AG04450 (cell line): ENCODE data around the gene NDUFAF5. TPM values are rescaled to one million over a fixed set of nuclear protein-coding genes. Genes with fewer than 3 reads are reported as not detected.
A peak's percentile ranks its signal among the peaks of the same experiment; 100 is the strongest.

ENCODE experiments used
- CTCF ChIA-PET: fragments of 300-600, 350-600 bp; formaldehyde crosslinking; extraction: SDS; loops from one replicate; lab custom pipeline; 2022; ENCODE audit warnings: antibody characterized with exemption, inconsistent platforms; lab: Charles Lee
- POLR2A ChIA-PET: fragments of 350-600 bp; formaldehyde crosslinking; extraction: SDS; loops from one replicate; lab custom pipeline; 2021; ENCODE audit warnings: antibody characterized with exemption, inconsistent platforms; lab: Yijun Ruan, JAX
- DNase-seq: peaks from one replicate; pipeline ENCODE4 v3.0.0-alpha.2; 2011; ENCODE audit warnings: low read depth, low spot score
- H3K27ac ChIP-seq: one replicate; pipeline ENCODE4 v1.5.1; 2012; ENCODE audit warnings: low read depth, low read length, control low read depth
- H3K27me3 ChIP-seq: one replicate; pipeline ENCODE4 v1.6.0; 2012; ENCODE audit warnings: low read length; ENCODE audit not compliant: control insufficient read depth, insufficient read depth
- H3K4me3 ChIP-seq: 2 replicates; pipeline ENCODE4 v1.5.1; 2011; ENCODE audit warnings: mild to moderate bottlenecking, low read depth, low read length, control low read depth
- H3K9me3 ChIP-seq: 2 replicates; pipeline ENCODE4 v1.5.1; 2012; ENCODE audit warnings: low read length; ENCODE audit not compliant: control insufficient read depth, insufficient read depth
- polyA plus RNA-seq: library from polyadenylated mRNA; depleted of rRNA; stranded (reverse); fragments of >200 nt; gene quantifications from 2 replicates; pipeline ENCODE4 v1.2.3, GENCODE V29; 2011
- TF ChIP-seq, protein P1 (sequence below): IDR thresholded peaks from 2 replicates; pipeline ENCODE4 v1.5.1; 2011; ENCODE audit warnings: low read depth, low read length, control low read depth, inconsistent platforms

NDUFAF5 gene
- polyA plus RNA-seq, 1 experiment, result 24.1 TPM

DNA sequence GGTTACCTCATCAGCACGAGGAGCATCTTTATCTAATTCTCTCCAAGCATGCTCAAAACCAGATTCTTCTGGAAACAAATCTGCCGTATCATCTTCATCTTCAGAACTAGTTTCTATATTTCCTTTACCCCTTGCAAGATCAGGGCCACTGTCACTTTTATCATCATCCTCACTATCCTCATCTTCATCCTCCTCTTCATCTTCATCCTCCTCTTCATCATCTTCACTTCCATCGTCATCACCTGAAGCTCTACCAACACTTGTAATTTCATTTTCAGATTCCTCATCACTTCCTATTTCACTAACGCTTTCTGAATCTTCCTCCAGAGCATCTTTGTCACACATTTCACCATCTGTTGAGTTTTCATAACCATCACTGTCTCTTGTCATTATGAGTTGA lies 9.0 kb upstream of the NDUFAF5 start:
- no peak for DNase-seq
- H3K27me3 ChIP-seq, result no peaks in the 10 kb centered on the region
- no peak overlapping the region for H3K4me3 ChIP-seq
- ChIA-PET CTCF (interaction anchor here (1.0 to 4.3 kb wide), 7 partner anchors 8 to 805 kb away, joined by 3 to 18 read pairs (median 5); no protein-coding TSS in a partner anchor), POLR2A (no interaction called here)
- TF ChIP-seq, protein P1, sequence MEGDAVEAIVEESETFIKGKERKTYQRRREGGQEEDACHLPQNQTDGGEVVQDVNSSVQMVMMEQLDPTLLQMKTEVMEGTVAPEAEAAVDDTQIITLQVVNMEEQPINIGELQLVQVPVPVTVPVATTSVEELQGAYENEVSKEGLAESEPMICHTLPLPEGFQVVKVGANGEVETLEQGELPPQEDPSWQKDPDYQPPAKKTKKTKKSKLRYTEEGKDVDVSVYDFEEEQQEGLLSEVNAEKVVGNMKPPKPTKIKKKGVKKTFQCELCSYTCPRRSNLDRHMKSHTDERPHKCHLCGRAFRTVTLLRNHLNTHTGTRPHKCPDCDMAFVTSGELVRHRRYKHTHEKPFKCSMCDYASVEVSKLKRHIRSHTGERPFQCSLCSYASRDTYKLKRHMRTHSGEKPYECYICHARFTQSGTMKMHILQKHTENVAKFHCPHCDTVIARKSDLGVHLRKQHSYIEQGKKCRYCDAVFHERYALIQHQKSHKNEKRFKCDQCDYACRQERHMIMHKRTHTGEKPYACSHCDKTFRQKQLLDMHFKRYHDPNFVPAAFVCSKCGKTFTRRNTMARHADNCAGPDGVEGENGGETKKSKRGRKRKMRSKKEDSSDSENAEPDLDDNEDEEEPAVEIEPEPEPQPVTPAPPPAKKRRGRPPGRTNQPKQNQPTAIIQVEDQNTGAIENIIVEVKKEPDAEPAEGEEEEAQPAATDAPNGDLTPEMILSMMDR, result no peak
- no peaks in the 10 kb centered on the region for H3K9me3 ChIP-seq
- H3K27ac ChIP-seq, result no peak overlapping the region

DNA sequence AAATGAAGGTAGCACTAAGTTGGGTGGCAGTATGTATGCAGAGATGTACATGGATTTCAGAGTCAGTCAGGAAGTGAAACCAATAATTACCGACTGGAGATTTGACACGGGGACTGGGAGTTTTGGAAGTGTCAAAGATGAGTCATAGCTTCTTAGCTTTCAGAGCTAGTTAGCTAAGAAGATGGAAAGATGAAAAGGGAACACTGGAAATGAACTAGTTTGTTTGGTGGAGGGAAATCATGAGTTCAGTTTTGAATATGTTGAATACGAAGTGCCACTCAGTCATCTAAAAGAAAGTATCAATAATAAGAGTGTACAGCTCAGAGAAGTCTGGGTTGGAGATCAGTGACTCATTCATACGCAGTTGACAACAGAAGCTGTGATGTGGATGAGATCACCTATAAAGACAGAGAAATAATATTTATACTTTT lies 7.6 kb upstream of the NDUFAF5 start:
- Histone ChIP-seq H3K27ac (no peak overlapping the region), H3K27me3 (no peaks in the 10 kb centered on the region), H3K9me3 (no peaks in the 10 kb centered on the region), H3K4me3 (no peak overlapping the region)
- TF ChIP-seq, protein P1, result no peak
- ChIA-PET POLR2A (interaction anchor here (0.7 kb wide), 1 partner anchor 150 kb away, joined by 3 read pairs; no protein-coding TSS in a partner anchor), CTCF (interaction anchor here (1.9 to 4.3 kb wide), 4 partner anchors 11 to 658 kb away, joined by 5 to 18 read pairs (median 9); no protein-coding TSS in a partner anchor)
- no peak for DNase-seq

DNA sequence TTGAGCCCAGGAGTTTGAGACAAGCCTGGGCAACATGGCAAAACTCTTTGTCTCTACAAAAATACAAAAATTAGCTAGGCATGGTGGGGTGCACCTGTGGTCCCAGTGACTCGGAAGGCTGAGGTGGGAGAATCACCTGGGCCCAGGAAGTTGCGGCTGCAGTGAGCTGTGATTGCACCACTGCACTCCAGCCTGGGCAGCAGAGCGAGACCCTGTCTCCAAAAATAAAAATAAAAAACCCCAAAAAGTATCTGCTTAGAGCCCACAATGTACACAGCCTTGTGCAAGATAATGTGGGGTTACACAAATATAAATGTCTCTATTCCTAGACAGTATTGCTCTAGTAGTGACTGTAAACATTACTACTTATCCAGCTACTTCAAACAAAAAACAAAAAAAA lies 6.0 kb upstream of the NDUFAF5 start:
- DNase-seq, result no peak
- TF ChIP-seq, protein P1, result no peak
- H3K27ac ChIP-seq, result no peak overlapping the region
- ChIA-PET CTCF (interaction anchor here (1.5 to 2.4 kb wide), 2 partner anchors 8 to 9 kb away, joined by 4 to 10 read pairs; no protein-coding TSS in a partner anchor), POLR2A (no interaction called here)
- no peak overlapping the region for H3K4me3 ChIP-seq
- no peaks in the 10 kb centered on the region for H3K27me3 ChIP-seq
- H3K9me3 ChIP-seq, result no peaks in the 10 kb centered on the region

DNA sequence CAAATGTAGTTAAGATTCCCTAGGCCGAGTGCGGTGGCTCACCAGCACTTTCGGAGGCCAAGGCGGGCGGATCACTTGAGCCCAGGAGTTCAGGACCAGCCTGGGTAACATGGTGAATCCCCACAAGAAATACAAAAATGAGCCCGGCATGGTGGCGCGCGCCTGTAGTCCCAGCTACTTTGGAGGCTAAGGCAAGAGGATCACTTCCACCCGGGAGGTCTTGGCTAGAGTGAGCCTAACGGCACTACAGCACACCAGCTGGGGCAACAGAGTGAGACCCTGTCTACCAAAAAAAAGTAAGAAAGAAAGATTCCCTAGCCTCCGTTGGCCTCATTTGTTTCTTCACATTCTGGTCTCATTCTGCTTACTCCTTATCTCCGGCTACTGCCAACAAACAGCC lies 1.3 kb upstream of the NDUFAF5 start:
- TF ChIP-seq, protein P1, result no peak
- H3K27ac ChIP-seq, result no peak overlapping the region
- DNase-seq, result no peak
- H3K27me3 ChIP-seq, result no peaks in the 10 kb centered on the region
- H3K9me3 ChIP-seq, result no peaks in the 10 kb centered on the region
- H3K4me3 ChIP-seq, result peak overlapping the region; percentile 90
- POLR2A ChIA-PET, result no interaction called here
- CTCF ChIA-PET, result interaction anchor here (1.0 to 3.3 kb wide), 6 partner anchors 8 to 663 kb away, joined by 3 to 58 read pairs (median 6); no protein-coding TSS in a partner anchor

DNA sequence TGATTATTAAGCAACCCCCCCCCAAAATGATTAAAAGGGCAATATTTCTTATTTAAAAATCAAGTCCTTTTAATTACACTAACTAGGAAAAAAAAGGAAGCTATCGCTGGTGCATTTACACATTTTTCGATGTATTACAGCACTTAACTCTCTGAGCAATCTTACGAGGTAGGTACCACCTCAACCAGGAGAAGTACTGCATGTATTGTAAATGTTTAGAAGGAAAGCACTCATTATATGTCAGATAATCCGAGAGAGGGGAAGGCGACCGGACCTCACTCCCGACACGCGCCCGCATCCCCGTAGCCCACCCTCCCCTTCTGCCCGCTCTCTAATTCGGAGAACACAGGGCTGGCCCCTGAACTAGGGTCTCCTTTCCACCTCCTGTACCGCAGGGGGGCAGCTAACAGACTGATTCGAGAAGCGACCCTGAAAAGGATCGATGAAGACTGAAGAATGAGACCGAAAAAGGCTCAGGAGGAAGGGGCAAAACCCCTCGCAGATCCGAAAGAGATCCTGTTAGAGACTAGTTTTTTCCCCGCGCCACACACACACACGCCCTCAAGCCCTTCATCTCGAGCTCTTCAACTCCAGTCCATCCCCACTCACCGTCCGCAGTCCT lies 446 bp upstream of the NDUFAF5 start:
- DNase-seq, result no peak
- Histone ChIP-seq H3K4me3 (peak overlapping the region; percentile 90), H3K27ac (no peak overlapping the region), H3K27me3 (no peaks in the 10 kb centered on the region), H3K9me3 (no peaks in the 10 kb centered on the region)
- TF ChIP-seq, protein P1, result no peak
- POLR2A ChIA-PET, result interaction anchor here (0.8 to 1.1 kb wide), 3 partner anchors 16 to 107 kb away, joined by 3 to 4 read pairs (median 3); no protein-coding TSS in a partner anchor
- CTCF ChIA-PET, result interaction anchor here (0.7 to 3.3 kb wide), 8 partner anchors 9 to 664 kb away, joined by 3 to 58 read pairs (median 4); no protein-coding TSS in a partner anchor
